Progenitor cell of endocrine pancreas (in vitro differentiated cells): Measurements from ENCODE around the gene PTPN13. TPM values are rescaled to one million over a fixed set of nuclear protein-coding genes. Genes with fewer than 3 reads are reported as not detected.

Source experiments
- DNase-seq: peaks from one replicate; pipeline ENCODE4 v3.0.0; 2021; ENCODE audit warnings: low spot score; ENCODE audit not compliant: unreplicated experiment
- H3K27ac Mint-ChIP-seq: 2 replicates; pipeline ENCODE4 v1.8.0; 2021; ENCODE audit warnings: mild to moderate bottlenecking, moderate library complexity, mixed read lengths
- H3K27me3 Mint-ChIP-seq: 2 replicates; pipeline ENCODE4 v1.8.0; 2021; ENCODE audit warnings: mixed read lengths
- H3K36me3 Mint-ChIP-seq: 2 replicates; pipeline ENCODE4 v1.8.0; 2022; ENCODE audit warnings: mixed read lengths; ENCODE audit not compliant: insufficient read depth
- H3K4me1 Mint-ChIP-seq: 2 replicates; pipeline ENCODE4 v1.8.0; 2021; ENCODE audit warnings: low read depth, mixed read lengths
- H3K4me3 Mint-ChIP-seq: 2 replicates; pipeline ENCODE4 v1.8.0; 2021; ENCODE audit warnings: low read depth, mild to moderate bottlenecking, moderate library complexity, mixed read lengths
- H3K9me3 Mint-ChIP-seq: 2 replicates; pipeline ENCODE4 v1.8.0; 2021; ENCODE audit warnings: low read depth, mixed read lengths
- total RNA-seq: library from RNA; stranded (reverse); gene quantifications from 2 replicates; pipeline ENCODE4 v1.2.1, GENCODE V29; 2021
- TF ChIP-seq, protein P1 (sequence below): fragments of 200-600 bp; sonication (generic); IDR thresholded peaks from one replicate; pipeline ENCODE4 v1.5.0; 2021; ENCODE audit warnings: antibody characterized with exemption, mild to moderate bottlenecking; ENCODE audit not compliant: unreplicated experiment

The PTPN13 gene
- total RNA-seq, 1 donor from 2014 or later, result 63.1 TPM

DNA sequence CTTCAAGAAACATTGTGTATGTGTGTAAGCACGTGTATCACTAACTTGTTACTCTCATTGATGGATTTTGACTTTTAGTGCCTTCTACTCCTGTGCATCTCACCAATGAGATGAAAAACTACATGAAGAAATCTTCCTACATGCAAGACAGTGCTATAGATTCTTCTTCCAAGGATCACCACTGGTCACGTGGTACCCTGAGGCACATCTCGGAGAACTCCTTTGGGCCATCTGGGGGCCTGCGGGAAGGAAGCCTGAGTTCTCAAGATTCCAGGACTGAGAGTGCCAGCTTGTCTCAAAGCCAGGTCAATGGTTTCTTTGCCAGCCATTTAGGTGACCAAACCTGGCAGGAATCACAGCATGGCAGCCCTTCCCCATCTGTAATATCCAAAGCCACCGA, 168.5 kb downstream of the PTPN13 start:
- Mint-ChIP-seq H3K36me3 (peaks cover 28% of the 10 kb centered on the region), H3K4me1 (no peaks in the 10 kb centered on the region), H3K9me3 (no peaks in the 10 kb centered on the region), H3K4me3 (no peak overlapping the region), H3K27ac (no peak overlapping the region), H3K27me3 (no peaks in the 10 kb centered on the region)
- DNase-seq, result no peak
- TF ChIP-seq, protein P1, sequence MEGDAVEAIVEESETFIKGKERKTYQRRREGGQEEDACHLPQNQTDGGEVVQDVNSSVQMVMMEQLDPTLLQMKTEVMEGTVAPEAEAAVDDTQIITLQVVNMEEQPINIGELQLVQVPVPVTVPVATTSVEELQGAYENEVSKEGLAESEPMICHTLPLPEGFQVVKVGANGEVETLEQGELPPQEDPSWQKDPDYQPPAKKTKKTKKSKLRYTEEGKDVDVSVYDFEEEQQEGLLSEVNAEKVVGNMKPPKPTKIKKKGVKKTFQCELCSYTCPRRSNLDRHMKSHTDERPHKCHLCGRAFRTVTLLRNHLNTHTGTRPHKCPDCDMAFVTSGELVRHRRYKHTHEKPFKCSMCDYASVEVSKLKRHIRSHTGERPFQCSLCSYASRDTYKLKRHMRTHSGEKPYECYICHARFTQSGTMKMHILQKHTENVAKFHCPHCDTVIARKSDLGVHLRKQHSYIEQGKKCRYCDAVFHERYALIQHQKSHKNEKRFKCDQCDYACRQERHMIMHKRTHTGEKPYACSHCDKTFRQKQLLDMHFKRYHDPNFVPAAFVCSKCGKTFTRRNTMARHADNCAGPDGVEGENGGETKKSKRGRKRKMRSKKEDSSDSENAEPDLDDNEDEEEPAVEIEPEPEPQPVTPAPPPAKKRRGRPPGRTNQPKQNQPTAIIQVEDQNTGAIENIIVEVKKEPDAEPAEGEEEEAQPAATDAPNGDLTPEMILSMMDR, result no peak

DNA sequence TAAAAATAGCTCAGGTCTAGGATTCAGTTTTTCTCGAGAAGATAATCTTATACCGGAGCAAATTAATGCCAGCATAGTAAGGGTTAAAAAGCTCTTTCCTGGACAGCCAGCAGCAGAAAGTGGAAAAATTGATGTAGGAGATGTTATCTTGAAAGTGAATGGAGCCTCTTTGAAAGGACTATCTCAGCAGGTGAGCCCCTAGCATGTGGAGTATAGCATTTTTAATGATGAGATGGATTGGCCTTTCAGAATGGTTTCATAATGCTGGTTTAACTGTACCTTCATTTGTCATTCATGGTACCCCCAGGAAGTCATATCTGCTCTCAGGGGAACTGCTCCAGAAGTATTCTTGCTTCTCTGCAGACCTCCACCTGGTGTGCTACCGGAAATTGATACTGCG, 175.7 kb downstream of the PTPN13 start:
- peaks cover 16% of the 10 kb centered on the region for H3K36me3 Mint-ChIP-seq
- TF ChIP-seq, protein P1, result no peak
- no peaks in the 10 kb centered on the region for H3K4me1 Mint-ChIP-seq
- H3K27ac Mint-ChIP-seq, result no peak overlapping the region
- no peak for DNase-seq
- H3K9me3 Mint-ChIP-seq, result no peaks in the 10 kb centered on the region
- H3K4me3 Mint-ChIP-seq, result no peak overlapping the region
- H3K27me3 Mint-ChIP-seq, result no peaks in the 10 kb centered on the region

DNA sequence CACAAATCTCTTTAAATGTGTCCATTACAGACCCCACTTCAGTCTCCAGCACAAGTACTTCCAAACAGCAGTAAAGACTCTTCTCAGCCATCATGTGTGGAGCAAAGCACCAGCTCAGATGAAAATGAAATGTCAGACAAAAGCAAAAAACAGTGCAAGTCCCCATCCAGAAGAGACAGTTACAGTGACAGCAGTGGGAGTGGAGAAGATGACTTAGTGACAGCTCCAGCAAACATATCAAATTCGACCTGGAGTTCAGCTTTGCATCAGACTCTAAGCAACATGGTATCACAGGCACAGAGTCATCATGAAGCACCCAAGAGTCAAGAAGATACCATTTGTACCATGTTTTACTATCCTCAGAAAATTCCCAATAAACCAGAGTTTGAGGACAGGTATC, 177.0 kb downstream of the PTPN13 start:
- TF ChIP-seq, protein P1, result no peak
- H3K4me1 Mint-ChIP-seq, result no peaks in the 10 kb centered on the region
- no peaks in the 10 kb centered on the region for H3K27me3 Mint-ChIP-seq
- H3K9me3 Mint-ChIP-seq, result no peaks in the 10 kb centered on the region
- no peak overlapping the region for H3K27ac Mint-ChIP-seq
- H3K4me3 Mint-ChIP-seq, result no peak overlapping the region
- peaks cover 18% of the 10 kb centered on the region for H3K36me3 Mint-ChIP-seq
- no peak for DNase-seq

DNA sequence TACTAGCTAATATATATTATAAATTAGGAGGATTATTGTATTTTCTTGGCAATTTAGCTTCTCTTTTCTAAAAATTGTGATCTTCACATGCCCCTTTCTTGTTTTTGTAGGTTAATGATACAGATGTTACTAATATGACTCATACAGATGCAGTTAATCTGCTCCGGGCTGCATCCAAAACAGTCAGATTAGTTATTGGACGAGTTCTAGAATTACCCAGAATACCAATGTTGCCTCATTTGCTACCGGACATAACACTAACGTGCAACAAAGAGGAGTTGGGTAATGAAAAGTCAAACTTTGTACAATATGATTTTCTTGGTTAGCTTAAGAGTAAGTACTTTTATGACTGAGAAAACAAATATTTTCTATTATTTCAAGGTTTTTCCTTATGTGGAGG, 180.9 kb downstream of the PTPN13 start:
- DNase-seq, result no peak
- TF ChIP-seq, protein P1, result no peak
- H3K36me3 Mint-ChIP-seq, result peaks cover 28% of the 10 kb centered on the region
- H3K4me3 Mint-ChIP-seq, result no peak overlapping the region
- H3K27me3 Mint-ChIP-seq, result no peaks in the 10 kb centered on the region
- no peaks in the 10 kb centered on the region for H3K4me1 Mint-ChIP-seq
- no peaks in the 10 kb centered on the region for H3K9me3 Mint-ChIP-seq
- H3K27ac Mint-ChIP-seq, result no peak overlapping the region

DNA sequence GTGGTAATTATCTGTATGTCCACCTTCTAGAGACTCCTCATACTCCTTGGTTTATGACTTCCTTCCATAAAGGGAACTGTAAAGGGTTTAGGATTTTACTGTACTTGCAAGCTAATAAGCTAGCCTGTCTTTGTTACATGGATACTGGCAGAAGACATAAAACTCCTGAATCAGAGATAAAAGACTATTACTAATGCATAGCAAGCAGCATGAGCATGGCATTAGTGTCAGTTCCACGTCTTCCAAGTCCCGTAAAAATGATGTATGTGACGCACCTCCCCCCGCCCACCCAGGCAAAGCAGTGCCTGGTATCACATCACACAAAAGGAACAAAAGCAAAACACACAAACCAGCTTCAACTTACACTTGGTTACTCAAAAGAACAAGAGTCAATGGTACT, 184.1 kb downstream of the PTPN13 start:
- TF ChIP-seq, protein P1, result no peak
- no peak for DNase-seq
- no peaks in the 10 kb centered on the region for H3K27me3 Mint-ChIP-seq
- H3K36me3 Mint-ChIP-seq, result peaks cover 29% of the 10 kb centered on the region
- no peaks in the 10 kb centered on the region for H3K4me1 Mint-ChIP-seq
- no peak overlapping the region for H3K4me3 Mint-ChIP-seq
- no peak overlapping the region for H3K27ac Mint-ChIP-seq
- no peaks in the 10 kb centered on the region for H3K9me3 Mint-ChIP-seq
